Liver (tissue), 3 donors: ENCODE results near the gene LAMTOR1.

Experiments
- EGR1 ChIP-seq, 2 donors: IDR thresholded peaks; 2 replicates each; pipeline ENCODE4 v1.6.1; 2016 to 2018; ENCODE audit warnings: antibody characterized with exemption in 2 of 2, low read depth in 2 of 2
- GABPA ChIP-seq, 2 donors: IDR thresholded peaks in 1 of 2; conservative IDR thresholded peaks in 1 of 2; 2 replicates each; pipeline ENCODE4 v1.6.1; 2016; ENCODE audit warnings: antibody characterized with exemption in 2 of 2, mild to moderate bottlenecking in 1 of 2, moderate library complexity in 1 of 2
- JUND ChIP-seq, 2 donors: IDR thresholded peaks; 2 replicates each; pipeline ENCODE4 v1.6.1; 2016; ENCODE audit warnings: antibody characterized with exemption in 2 of 2
- NR2F2 ChIP-seq: IDR thresholded peaks from 2 replicates; pipeline ENCODE4 v1.6.1; 2016; ENCODE audit warnings: antibody characterized with exemption
- TAF1 ChIP-seq: conservative IDR thresholded peaks from 2 replicates; pipeline ENCODE4 v1.6.1; 2016; ENCODE audit warnings: antibody characterized with exemption, mild to moderate bottlenecking
- TF ChIP-seq, protein P1 (sequence below): fragments of 150-350 bp; IDR thresholded peaks from 2 replicates; pipeline ENCODE4 v1.5.1; 2017; ENCODE audit warnings: improper control_type of control experiment, low read depth, low read length; ENCODE audit not compliant: missing input control
- TF ChIP-seq, protein P2 (sequence below): IDR thresholded peaks from 2 replicates; pipeline ENCODE4 v1.6.1; 2016; ENCODE audit warnings: antibody characterized with exemption, mild to moderate bottlenecking
- donor health status: healthy.
- donor health status: healthy.

DNA sequence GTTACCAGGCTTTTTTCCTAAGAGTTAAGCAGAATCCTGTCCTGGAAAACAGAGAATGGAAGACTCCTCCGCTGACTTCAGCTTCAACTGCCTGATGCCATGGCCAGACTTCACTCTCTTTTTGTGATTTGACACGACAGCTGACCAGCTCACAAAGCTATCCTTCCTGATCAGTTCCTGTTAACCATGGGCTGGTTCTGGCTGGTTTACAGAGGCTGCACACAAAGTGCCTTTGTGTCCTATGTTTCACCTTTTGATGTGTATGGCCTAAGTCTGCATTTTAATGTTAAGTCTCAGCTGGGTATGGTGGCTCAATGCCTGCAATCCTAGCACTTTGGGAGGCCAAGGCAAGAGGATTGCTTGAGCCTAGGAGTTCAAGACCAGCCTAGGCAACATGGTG, 43.5 kb upstream of the LAMTOR1 start:
- no peak for TF ChIP-seq GABPA (IDR thresholded peaks at IDR 0.05 in 1 of 2, conservative IDR thresholded peaks at IDR 0.05 in 1 of 2)
- TF ChIP-seq, protein P1, sequence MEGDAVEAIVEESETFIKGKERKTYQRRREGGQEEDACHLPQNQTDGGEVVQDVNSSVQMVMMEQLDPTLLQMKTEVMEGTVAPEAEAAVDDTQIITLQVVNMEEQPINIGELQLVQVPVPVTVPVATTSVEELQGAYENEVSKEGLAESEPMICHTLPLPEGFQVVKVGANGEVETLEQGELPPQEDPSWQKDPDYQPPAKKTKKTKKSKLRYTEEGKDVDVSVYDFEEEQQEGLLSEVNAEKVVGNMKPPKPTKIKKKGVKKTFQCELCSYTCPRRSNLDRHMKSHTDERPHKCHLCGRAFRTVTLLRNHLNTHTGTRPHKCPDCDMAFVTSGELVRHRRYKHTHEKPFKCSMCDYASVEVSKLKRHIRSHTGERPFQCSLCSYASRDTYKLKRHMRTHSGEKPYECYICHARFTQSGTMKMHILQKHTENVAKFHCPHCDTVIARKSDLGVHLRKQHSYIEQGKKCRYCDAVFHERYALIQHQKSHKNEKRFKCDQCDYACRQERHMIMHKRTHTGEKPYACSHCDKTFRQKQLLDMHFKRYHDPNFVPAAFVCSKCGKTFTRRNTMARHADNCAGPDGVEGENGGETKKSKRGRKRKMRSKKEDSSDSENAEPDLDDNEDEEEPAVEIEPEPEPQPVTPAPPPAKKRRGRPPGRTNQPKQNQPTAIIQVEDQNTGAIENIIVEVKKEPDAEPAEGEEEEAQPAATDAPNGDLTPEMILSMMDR: no peak
- TF ChIP-seq, protein P2, sequence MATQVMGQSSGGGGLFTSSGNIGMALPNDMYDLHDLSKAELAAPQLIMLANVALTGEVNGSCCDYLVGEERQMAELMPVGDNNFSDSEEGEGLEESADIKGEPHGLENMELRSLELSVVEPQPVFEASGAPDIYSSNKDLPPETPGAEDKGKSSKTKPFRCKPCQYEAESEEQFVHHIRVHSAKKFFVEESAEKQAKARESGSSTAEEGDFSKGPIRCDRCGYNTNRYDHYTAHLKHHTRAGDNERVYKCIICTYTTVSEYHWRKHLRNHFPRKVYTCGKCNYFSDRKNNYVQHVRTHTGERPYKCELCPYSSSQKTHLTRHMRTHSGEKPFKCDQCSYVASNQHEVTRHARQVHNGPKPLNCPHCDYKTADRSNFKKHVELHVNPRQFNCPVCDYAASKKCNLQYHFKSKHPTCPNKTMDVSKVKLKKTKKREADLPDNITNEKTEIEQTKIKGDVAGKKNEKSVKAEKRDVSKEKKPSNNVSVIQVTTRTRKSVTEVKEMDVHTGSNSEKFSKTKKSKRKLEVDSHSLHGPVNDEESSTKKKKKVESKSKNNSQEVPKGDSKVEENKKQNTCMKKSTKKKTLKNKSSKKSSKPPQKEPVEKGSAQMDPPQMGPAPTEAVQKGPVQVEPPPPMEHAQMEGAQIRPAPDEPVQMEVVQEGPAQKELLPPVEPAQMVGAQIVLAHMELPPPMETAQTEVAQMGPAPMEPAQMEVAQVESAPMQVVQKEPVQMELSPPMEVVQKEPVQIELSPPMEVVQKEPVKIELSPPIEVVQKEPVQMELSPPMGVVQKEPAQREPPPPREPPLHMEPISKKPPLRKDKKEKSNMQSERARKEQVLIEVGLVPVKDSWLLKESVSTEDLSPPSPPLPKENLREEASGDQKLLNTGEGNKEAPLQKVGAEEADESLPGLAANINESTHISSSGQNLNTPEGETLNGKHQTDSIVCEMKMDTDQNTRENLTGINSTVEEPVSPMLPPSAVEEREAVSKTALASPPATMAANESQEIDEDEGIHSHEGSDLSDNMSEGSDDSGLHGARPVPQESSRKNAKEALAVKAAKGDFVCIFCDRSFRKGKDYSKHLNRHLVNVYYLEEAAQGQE: no peak
- TF ChIP-seq NR2F2: no peak
- no peak for TF ChIP-seq TAF1
- no peak for TF ChIP-seq EGR1 (IDR thresholded peaks at IDR 0.05; ENCODE audit: low read depth in 2 of 2)
- no peak for TF ChIP-seq JUND (IDR thresholded peaks at IDR 0.05)
